Trophoblast cell (in vitro differentiated cells and primary cell): Measurements from ENCODE around the gene PCSK5.

Source experiments
- DNase-seq, 2 donors: peaks; one replicate each; pipeline ENCODE4 v3.0.0-alpha.2; 2016
- H2AFZ ChIP-seq: 2 replicates; pipeline ENCODE4 v1.6.1; 2013; ENCODE audit warnings: low read length, moderate library complexity, mild to moderate bottlenecking; ENCODE audit not compliant: insufficient read depth, poor library complexity
- H2AK5ac ChIP-seq: 2 replicates; pipeline ENCODE4 v1.6.1; 2013; ENCODE audit warnings: mild to moderate bottlenecking, low read length
- H2BK120ac ChIP-seq: 2 replicates; pipeline ENCODE4 v1.6.1; 2013; ENCODE audit warnings: low read length, mild to moderate bottlenecking, moderate library complexity; ENCODE audit not compliant: insufficient read depth, poor library complexity
- H2BK12ac ChIP-seq: 2 replicates; pipeline ENCODE4 v1.6.1; 2013; ENCODE audit warnings: mild to moderate bottlenecking, low read length, moderate library complexity
- H2BK5ac ChIP-seq: 2 replicates; pipeline ENCODE4 v1.6.1; 2013; ENCODE audit warnings: low read length, low read depth, moderate library complexity, mild to moderate bottlenecking; ENCODE audit not compliant: poor library complexity
- H3K14ac ChIP-seq: 2 replicates; pipeline ENCODE4 v1.6.1; 2013; ENCODE audit warnings: mild to moderate bottlenecking, low read length
- H3K18ac ChIP-seq: 2 replicates; pipeline ENCODE4 v1.6.1; 2013; ENCODE audit warnings: mild to moderate bottlenecking, low read length
- H3K23ac ChIP-seq: 2 replicates; pipeline ENCODE4 v1.6.1; 2013; ENCODE audit warnings: low read length
- H3K27ac ChIP-seq: 2 replicates; pipeline ENCODE4 v1.5.1; 2013; ENCODE audit warnings: low read depth, mild to moderate bottlenecking, inconsistent platforms, low read length, moderate library complexity
- H3K27me3 ChIP-seq: 2 replicates; pipeline ENCODE4 v1.6.1; 2013; ENCODE audit warnings: inconsistent platforms, mild to moderate bottlenecking, low read length, moderate library complexity; ENCODE audit not compliant: insufficient read depth
- H3K36me3 ChIP-seq, 2 experiments: 1 replicate in 1 of 2; 2 replicates in 1 of 2; pipeline ENCODE4 v1.6.1; 2013; ENCODE audit warnings: low read length in 2 of 2, mild to moderate bottlenecking in 2 of 2, moderate library complexity in 1 of 2; ENCODE audit not compliant: insufficient read depth in 2 of 2, control insufficient read depth in 1 of 2
- H3K4ac ChIP-seq: 2 replicates; pipeline ENCODE4 v1.6.1; 2013; ENCODE audit warnings: low read depth, mild to moderate bottlenecking, low read length, moderate library complexity
- H3K4me1 ChIP-seq, 2 experiments: 1 replicate in 1 of 2; 2 replicates in 1 of 2; pipeline ENCODE4 v1.6.1; 2013; ENCODE audit warnings: low read length in 2 of 2, mild to moderate bottlenecking in 2 of 2, moderate library complexity in 1 of 2; ENCODE audit not compliant: insufficient read depth in 2 of 2, control insufficient read depth in 1 of 2
- H3K4me2 ChIP-seq: 2 replicates; pipeline ENCODE4 v1.6.1; 2013; ENCODE audit warnings: inconsistent platforms, mild to moderate bottlenecking, low read length, moderate library complexity
- H3K4me3 ChIP-seq: 2 replicates; pipeline ENCODE4 v1.5.1; 2013; ENCODE audit warnings: mild to moderate bottlenecking, low read depth, low read length, inconsistent platforms
- H3K79me1 ChIP-seq: one replicate; pipeline ENCODE4 v1.6.1; 2013; ENCODE audit warnings: low read length
- H3K79me2 ChIP-seq: 2 replicates; pipeline ENCODE4 v1.6.1; 2013; ENCODE audit warnings: low read length, mild to moderate bottlenecking; ENCODE audit not compliant: control insufficient read depth, insufficient read depth, poor library complexity
- H3K9ac ChIP-seq: 2 replicates; pipeline ENCODE4 v1.6.1; 2013; ENCODE audit warnings: mild to moderate bottlenecking, low read length
- H3K9me3 ChIP-seq: 2 replicates; pipeline ENCODE4 v1.6.1; 2013; ENCODE audit warnings: low read depth, mild to moderate bottlenecking, control low read depth, inconsistent platforms, low read length; ENCODE audit not compliant: insufficient read depth
- H4K12ac ChIP-seq: 2 replicates; pipeline ENCODE4 v1.6.1; 2013; ENCODE audit warnings: low read depth, mild to moderate bottlenecking, low read length, moderate library complexity
- H4K8ac ChIP-seq: 2 replicates; pipeline ENCODE4 v1.6.1; 2013; ENCODE audit warnings: low read depth, mild to moderate bottlenecking, low read length, moderate library complexity
- H4K91ac ChIP-seq: one replicate; pipeline ENCODE4 v1.6.1; 2013; ENCODE audit warnings: low read depth, mild to moderate bottlenecking, low read length, moderate library complexity
- WGBS: extraction: QIAGEN DNeasy Blood & Tissue Kit; methylation state at CpG from one replicate; pipeline ENCODE4 v1.1.7; 2013; ENCODE audit warnings: missing lambda C conversion rate; ENCODE audit not compliant: insufficient read length, insufficient coverage; ENCODE audit errors: extremely low coverage; 5-methylcytosine and 5-hydroxymethylcytosine counted together

PCSK5 gene

DNA sequence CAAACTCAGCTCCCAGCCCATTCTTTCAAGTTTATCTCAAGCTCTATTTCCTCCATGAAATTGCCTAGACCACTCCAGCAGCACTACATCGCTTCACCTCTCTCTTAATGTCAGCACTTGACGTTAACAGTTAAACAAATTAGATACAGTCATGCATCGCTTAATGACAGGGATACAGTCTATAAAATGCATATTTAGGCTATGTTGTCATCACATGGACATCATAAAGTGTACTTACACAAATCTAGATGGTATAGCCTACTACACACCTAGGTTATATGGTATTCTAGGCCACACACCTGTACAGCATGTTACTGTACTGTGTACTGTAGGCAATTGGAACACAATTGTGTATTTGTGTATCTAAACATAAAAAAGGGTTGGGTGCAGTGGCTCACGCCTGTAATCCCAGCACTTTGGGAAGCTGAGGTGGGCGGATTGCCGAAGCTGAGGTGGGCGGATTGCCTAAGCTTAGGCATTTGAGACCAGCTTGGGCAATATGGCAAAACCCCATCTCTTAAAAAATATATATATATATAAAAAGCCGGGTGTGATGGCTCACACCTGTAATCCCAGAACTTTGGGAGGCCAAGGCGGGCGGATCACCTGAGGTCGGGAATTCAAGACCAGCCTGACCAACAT is 13.4 kb upstream of the PCSK5 start:
- no CpG with 5 or more reads among the region's 11 CpGs for WGBS
- Histone ChIP-seq H2BK5ac (no peak overlapping the region), H3K4ac (no peak overlapping the region)

DNA sequence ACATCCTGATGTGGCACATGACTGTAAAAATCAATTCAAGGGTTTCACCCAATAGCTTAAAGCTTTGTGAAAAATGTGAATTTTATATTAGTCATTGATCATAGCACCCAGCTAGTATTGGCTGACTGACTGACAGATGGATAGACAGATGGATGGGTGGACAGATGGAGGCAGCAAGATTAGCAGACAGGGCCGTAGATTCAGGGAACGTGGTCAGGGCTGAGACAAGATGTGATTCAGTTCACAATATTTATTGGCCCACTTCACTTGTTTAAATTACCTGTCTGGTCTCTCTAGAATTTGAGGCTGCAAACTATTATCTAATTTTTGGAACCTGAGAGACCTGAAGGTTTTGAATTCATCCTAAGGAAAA is 12.0 kb upstream of the PCSK5 start:
- whole genome bisulfite sequencing, result no CpG with 5 or more reads among the region's 2 CpGs
- no peak overlapping the region for H3K4me3 ChIP-seq
- no peak overlapping the region for H2BK120ac ChIP-seq
- H3K27ac ChIP-seq, result no peak overlapping the region
- no peak overlapping the region for H4K91ac ChIP-seq
- no peak overlapping the region for H2BK12ac ChIP-seq
- no peak overlapping the region for H3K23ac ChIP-seq
- H3K4me2 ChIP-seq, result no peak overlapping the region
- H2AFZ ChIP-seq, result no peak overlapping the region
- no peak overlapping the region for H4K12ac ChIP-seq
- no peak overlapping the region for H3K14ac ChIP-seq
- no peaks in the 10 kb centered on the region for H3K4me1 ChIP-seq
- H2AK5ac ChIP-seq, result no peak overlapping the region
- H4K8ac ChIP-seq, result no peak overlapping the region
- H3K79me2 ChIP-seq, result no peaks in the 10 kb centered on the region
- DNase-seq, result no peak
- H3K18ac ChIP-seq, result no peak overlapping the region
- H3K4ac ChIP-seq, result no peak overlapping the region
- H3K27me3 ChIP-seq, result no peaks in the 10 kb centered on the region
- no peaks in the 10 kb centered on the region for H3K9me3 ChIP-seq
- H3K79me1 ChIP-seq, result no peaks in the 10 kb centered on the region
- H3K9ac ChIP-seq, result no peak overlapping the region
- no peaks in the 10 kb centered on the region for H3K36me3 ChIP-seq
- no peak overlapping the region for H2BK5ac ChIP-seq

More for the DNA sequence above, 13.4 kb upstream of the PCSK5 start:
- no peak overlapping the region for H4K12ac ChIP-seq
- H4K91ac ChIP-seq, result no peak overlapping the region
- no peak overlapping the region for H3K9ac ChIP-seq
- DNase-seq, result no peak
- no peak overlapping the region for H2BK12ac ChIP-seq
- no peak overlapping the region for H3K14ac ChIP-seq
- no peaks in the 10 kb centered on the region for H3K79me1 ChIP-seq
- H3K4me2 ChIP-seq, result no peak overlapping the region
- H3K27ac ChIP-seq, result no peak overlapping the region
- no peaks in the 10 kb centered on the region for H3K4me1 ChIP-seq
- no peak overlapping the region for H2BK120ac ChIP-seq
- no peaks in the 10 kb centered on the region for H3K79me2 ChIP-seq
- H3K9me3 ChIP-seq, result no peaks in the 10 kb centered on the region
- no peaks in the 10 kb centered on the region for H3K36me3 ChIP-seq
- H3K27me3 ChIP-seq, result no peaks in the 10 kb centered on the region
- H3K4me3 ChIP-seq, result no peak overlapping the region
- H2AFZ ChIP-seq, result no peak overlapping the region
- H2AK5ac ChIP-seq, result no peak overlapping the region
- no peak overlapping the region for H3K18ac ChIP-seq
- no peak overlapping the region for H3K23ac ChIP-seq
- no peak overlapping the region for H4K8ac ChIP-seq

- WGBS, result no CpG with 5 or more reads among the region's 1 CpG
These were observed 9.9 kb upstream of the PCSK5 start for GRCh38 chr9:75880618-75881017.

GRCh38 chr9:75881761-75882160 is 8.7 kb upstream of the PCSK5 start:
- Histone ChIP-seq H3K79me1 (no peaks in the 10 kb centered on the region), H3K4me1 (no peaks in the 10 kb centered on the region), H2AFZ (no peak overlapping the region), H3K23ac (no peak overlapping the region), H3K14ac (no peak overlapping the region), H3K4me3 (no peak overlapping the region), H4K8ac (no peak overlapping the region), H4K91ac (no peak overlapping the region), H2AK5ac (no peak overlapping the region), H3K4ac (no peak overlapping the region), H2BK120ac (no peak overlapping the region), H3K27me3 (no peaks in the 10 kb centered on the region), H2BK5ac (no peak overlapping the region), H3K9ac (no peak overlapping the region), H3K4me2 (no peak overlapping the region), H3K79me2 (no peaks in the 10 kb centered on the region), H3K18ac (no peak overlapping the region), H3K36me3 (no peaks in the 10 kb centered on the region), H3K9me3 (no peaks in the 10 kb centered on the region), H3K27ac (no peak overlapping the region), H2BK12ac (no peak overlapping the region), H4K12ac (no peak overlapping the region)
- no CpG with 5 or more reads among the region's 1 CpG for WGBS
- no peak for DNase-seq

More at GRCh38 chr9:75880618-75881017, 9.9 kb upstream of the PCSK5 start:
- Histone ChIP-seq H3K18ac (no peak overlapping the region), H4K8ac (no peak overlapping the region), H3K4me2 (no peak overlapping the region), H3K79me1 (no peaks in the 10 kb centered on the region), H3K27me3 (no peaks in the 10 kb centered on the region), H4K91ac (no peak overlapping the region), H3K4ac (no peak overlapping the region), H2AK5ac (no peak overlapping the region), H3K9ac (no peak overlapping the region), H2AFZ (no peak overlapping the region), H2BK12ac (no peak overlapping the region), H4K12ac (no peak overlapping the region), H3K9me3 (no peaks in the 10 kb centered on the region), H3K27ac (no peak overlapping the region), H2BK5ac (no peak overlapping the region), H3K23ac (no peak overlapping the region), H3K4me3 (no peak overlapping the region), H3K14ac (no peak overlapping the region), H3K79me2 (no peaks in the 10 kb centered on the region), H2BK120ac (no peak overlapping the region), H3K4me1 (no peaks in the 10 kb centered on the region), H3K36me3 (no peaks in the 10 kb centered on the region)
- no peak for DNase-seq
